GM11168 (cell line): ENCODE data around the gene CADM2.

ENCODE experiments used
- in situ Hi-C: fragments of 300-500 bp; cut with MboI; formaldehyde crosslinking; loops from one replicate; pipeline ENCODE4 v1.12.0; 2022; ENCODE audit warnings: low sequenced_read_pairs; ENCODE audit not compliant: unreplicated experiment

CADM2 gene

DNA sequence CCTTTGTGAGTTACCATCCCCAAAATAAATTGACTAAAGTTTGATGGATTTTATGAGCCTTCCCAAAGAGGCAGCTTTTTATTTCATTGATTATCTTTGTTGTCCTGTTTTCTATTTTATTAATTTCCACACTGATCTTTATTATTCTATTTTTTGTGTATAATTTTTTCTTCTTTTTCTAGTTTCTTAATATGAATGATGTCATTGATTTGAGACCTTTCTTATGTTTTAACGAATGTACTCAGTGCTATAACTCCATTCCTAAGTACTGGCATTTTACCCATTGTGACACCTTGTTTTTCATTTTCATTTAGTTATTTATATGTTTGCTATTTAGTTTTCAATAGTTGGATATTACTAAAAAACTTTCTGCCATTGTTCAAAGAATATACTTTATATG is 565.3 kb downstream of the CADM2 start:
- in situ Hi-C loops = no loop called here

DNA sequence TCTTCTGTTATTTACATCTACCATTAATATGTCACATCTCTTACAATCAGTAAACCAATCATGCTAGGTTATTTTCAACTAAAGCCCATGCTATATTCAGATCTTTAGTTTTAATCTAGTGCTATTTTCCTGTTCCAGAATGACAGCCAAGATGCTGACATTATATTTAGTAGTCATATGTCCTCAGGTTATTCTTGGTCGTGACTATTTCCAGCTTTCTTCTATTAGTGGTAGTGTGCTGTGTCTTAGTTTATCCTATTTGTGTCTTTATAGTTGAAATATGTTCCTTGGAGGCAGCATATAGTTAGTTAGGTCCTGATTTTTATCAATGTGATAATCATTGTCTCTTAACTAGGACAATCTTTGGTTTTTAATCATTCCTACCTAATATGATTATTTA is 566.5 kb downstream of the CADM2 start:
- in situ Hi-C loops = no loop called here

DNA sequence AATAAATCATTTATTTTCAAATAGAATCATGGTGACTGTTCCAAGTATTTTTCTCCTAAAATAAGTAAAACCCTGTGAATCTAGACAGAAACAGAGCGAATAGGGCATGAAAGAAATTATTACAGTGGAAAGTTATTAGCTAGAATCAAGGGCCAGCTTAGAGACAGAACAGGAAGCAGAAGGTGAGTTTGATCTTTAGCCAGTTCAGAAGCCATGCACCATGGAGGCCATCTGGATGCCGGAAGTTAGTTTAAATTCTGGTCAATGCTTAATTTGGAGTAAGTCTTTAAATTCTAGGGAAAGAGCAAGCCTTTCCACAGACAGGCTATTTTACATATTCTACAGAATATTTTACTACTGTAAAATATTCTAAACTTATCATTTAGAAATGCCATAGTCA is 574.8 kb downstream of the CADM2 start:
- in situ Hi-C loops = no loop called here

DNA sequence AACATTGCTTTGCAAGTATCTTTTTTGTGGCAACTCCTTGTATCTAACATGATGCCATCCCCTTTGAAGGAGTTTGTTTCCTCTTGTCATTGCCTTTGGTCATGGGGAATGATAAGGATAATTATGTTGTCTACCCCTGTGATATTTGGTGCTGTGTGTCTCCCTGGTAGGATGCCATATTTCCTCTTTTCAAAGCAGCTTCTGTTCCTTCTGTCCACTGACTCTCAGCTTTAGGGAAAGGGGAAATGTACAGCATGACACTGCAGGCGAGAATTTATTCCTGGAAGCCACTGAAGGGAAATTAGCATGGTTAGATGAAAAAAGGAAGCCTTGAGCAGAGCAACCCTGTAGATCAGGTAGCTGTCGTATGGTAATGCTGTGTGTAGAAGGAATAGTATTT is 576.7 kb downstream of the CADM2 start:
- in situ Hi-C loops = no loop called here

DNA sequence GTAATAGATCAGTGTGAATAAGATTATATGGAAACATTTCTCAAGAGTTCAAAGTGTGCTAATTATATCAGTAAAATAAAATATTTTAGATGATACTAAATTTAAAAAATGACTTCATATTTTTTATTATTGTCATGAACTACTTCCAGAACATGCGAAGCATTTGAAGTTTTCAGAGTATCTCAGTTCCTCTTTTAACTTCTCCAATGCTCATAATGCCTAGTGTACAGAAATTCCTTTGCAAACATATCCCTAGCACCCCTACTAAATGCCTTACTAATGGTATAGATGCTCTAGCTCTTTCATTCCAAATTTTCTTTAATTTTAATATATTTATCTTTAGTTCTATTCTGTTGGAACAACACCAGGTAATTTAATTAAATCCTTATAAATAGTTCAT is 580.4 kb downstream of the CADM2 start:
- in situ Hi-C loops = no loop called here

DNA sequence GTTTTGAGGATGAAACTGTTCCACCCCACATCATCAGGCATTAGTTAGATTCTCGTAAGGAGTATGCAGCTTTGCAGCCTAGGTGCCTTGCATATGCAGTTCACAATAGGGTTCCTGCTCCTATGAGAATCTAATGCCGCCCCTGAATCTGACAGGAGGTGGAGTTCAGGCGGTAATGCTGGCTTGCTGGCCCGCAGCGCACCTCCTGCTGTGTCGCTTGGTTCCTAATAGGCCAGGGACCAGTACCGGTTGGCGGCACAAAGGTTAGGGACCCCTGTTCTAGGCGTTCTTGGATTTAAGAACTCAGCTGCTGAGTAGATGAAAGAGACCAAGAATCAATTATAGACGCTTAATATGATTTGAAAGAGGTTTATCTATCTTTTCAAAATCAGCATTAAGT is 595.4 kb downstream of the CADM2 start:
- in situ Hi-C loops = no loop called here

DNA sequence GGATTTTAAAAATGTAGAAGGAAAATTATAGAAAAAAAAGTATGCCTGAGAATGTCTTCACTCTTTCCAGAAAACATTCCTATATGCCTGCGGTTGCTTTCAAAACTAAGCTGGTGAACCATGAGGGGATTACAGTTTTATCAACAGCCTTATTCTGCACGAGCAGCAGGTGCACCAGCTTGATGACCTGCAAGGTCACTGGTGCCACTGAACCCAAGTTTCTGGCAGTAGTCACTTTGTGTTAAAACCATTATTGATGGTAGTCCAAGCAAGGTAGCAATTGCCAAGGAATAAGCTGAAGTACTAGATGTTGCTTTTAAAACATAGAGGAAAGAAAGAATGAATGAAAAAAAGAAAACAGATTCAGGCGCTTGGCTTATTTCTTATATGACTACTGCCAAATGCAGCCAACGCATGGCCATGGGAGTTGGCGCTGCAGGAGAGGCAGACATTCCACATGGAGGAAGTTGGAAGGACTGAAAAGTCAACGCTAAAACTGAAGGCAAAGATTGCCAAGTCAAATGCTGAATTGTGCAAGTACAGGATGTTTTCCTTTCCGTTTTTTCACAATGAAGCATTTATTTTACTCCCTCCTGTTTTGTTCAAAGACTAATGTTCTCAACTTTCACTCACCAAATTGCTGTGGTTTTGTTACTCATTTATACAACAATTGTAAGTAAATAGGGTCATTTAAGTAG is 601.4 kb downstream of the CADM2 start:
- in situ Hi-C loops = no loop called here

DNA sequence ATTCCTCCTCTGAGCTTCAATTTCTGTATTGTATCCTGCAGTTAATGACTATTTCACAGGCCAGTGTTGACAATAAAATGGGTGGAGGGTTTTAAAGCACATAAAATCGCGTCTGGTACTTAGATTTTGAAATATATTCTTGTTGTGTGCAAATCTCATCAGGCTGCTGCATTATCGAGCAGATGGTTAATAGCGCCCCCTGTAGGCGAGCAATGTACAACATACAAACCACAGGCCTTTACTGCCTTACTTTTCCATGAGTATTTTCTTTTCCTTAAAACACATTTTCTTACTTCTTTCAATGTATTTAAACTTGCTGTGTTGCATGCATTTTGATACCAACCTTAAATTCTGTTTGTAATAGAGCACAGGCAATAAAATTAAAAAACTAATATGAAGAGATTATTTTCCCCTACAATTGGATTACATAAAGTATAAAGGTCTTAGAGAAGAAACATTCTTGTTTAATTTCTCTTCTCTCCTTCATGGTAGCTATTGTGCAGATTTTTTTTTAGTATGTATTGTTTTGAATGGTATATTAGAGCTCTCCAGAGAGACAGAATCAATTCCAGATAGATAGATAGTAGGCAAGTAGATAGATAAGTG is 608.4 kb downstream of the CADM2 start:
- in situ Hi-C loops = no loop called here

DNA sequence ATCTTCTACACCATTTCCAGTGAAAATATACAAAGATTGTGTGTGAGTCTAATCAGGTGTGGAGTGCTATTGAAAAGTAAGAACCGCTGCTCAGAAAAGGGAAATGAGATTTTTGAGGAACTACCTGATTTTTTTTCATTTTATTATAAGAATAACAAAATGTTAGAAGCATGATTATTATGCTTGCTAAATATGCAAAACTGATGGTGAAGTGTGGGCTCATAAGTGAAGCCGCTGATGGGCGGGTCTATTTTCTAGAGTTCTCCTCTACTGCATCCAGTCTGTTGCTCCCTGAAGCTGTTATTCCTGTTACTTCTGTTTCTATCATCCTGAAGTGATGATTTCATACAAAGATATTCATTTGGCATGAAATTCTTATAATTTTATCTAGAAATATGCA is 612.0 kb downstream of the CADM2 start:
- in situ Hi-C loops = no loop called here

DNA sequence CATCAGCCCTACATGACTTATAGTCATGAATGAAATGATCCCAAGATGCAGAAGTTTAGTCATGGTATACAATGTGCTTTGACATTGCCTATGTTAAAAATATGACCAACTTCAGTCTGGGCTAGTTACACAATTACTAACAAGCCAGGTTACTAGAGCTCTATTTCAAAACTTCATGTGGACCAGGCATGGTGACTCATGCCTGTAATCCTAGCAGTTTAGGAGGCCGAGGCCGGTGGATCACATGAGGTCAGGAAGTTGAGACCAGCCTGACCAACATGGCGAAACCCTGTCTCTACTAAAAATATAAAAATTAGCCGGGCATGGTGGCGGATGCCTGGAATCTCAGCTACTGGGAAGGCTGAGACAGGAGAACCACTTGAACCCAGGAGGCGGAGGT is 613.0 kb downstream of the CADM2 start:
- in situ Hi-C loops = no loop called here

DNA sequence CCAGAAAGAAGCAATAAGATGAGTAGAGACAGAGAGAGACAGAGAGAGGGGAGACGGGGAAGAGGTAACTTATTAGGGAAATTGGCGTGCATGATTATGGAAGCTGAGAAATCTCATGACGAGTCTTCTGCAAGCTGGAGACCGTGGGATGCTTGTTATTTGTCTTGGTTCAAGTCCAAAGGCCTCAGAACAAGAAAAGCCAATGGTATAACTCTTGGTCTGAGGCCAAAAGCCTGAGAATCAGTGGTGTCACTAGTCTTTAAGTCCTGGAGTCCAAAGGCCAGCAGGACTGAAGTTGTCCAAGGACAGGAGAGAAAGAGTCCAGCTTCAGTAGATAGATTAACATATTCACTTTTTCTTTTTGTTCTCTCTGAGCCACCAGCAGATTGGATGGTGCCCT is 613.6 kb downstream of the CADM2 start:
- in situ Hi-C loops = no loop called here

DNA sequence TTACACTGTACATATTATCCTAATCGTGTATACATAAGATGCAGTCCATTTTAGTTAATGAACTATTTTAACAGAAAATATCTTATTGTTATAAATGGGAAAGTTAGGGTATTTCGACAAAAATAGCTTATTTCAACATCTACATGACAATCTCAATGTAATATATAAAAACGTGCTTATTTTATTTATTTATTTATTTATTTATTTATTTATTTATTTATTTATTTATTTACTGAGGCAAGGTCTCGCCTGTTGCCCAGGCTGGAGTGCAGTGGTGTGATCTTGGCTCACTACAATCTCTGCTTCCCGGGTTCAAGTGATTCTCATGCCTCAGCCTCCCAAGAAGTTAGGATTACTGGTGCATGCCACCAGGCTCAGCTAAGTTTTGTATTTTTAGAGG is 614.2 kb downstream of the CADM2 start:
- in situ Hi-C loops = no loop called here

DNA sequence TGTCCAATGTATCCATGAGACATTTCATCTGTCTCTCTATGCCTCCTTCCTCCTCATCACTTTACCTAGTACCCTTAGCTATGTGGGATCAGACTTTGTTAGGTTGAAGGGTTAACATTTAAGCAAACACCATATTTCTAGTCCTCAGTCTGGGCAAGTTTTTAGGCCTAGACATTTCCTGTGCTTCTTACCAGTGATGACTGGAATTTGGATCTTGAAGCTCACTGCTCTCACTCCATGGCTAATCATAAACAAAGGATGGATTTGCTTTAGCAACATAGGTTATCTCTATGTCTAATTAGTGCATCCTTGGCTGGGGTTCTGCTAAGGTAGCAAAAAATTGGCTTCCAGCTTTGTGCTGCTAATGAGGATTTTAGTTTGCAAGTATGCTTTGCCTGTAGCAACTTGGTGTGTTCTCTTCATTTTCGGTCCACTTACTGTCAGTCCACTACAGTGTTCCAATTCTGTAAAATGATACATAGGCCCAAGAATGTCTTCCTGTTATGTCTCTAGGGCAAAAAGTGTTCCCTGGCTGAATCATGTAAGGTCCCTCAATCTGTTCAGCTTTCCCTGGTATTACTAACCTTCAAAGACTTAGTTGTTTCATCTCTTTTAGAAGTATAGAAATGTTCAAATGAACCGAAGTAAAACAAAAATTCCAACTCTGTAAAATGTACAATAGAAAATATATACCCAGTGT is 615.4 kb downstream of the CADM2 start:
- in situ Hi-C loops = no loop called here

DNA sequence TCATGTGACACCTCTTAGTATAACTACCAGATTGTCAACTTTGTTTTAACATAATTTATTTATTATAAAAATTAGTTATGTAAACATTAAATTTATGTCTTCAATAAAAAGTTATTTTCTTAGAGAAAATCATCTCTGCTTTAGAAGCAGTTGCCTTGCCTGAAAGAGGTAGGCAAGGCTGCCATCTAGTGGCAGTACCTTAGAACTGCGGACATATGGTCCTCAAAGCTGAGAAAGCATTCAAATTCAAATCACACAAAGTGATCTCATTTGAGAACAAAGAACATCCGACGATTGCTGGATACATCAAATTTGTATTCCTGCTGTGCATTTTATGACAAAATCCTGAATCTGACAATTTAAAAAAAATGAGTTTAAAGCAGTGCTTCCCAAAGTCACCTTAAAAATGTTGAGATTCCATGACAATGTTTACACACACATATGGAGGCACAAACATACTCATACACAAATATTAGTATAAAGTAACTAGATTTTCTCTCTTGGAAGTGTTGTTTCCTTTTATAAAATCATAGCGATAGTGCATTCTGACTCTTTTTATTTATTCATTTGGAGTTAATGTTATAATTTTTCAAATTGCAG is 617.4 kb downstream of the CADM2 start:
- in situ Hi-C loops = no loop called here

DNA sequence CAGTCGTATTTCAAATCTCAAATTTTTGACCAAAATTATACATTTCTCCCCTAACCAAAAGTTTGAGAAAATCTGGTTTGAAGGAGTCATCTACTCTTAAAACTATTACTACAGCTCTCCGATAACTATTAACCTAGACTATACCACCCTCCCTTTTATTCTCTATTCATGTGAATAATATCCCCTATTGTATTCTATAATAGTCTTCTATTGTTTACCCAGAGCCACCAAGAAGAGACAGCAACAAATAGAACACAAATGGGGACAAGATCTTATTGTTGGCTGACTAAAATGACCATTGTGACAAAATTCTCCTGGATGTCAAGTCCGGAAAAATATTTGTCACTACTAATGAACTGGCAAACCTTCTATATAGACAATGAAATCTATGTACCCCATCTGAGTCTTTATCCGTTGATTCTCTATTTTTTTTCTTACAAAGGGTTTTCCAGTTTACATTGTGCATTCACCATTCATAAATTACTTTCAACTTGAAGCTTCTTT is 618.0 kb downstream of the CADM2 start:
- in situ Hi-C loops = no loop called here

DNA sequence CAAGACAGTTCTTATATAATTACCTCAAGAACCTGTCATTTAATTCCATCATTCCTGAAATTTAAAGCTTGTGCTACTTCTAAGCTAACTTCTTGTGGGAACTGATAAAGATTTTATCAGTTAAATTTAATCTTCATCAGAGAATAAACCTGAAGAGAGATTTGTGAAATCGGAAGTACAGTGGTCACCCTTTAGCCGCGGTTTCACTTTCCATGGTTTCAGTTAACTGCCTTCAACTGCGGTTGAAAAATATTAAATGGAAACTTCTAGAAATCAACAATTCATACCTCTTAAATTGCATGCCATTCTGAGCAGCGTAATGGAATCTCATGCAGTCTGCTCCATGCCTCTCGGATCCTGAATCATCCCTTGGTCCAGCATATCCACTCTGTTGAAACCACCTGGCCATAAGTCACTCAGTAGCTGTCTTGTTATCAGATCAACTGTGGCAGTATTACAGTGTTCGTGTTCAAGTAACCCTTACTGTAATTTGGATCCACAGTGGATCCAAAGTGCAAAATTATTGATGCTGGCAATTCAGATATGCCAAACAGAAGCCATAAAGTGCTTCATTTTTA is 626.1 kb downstream of the CADM2 start:
- in situ Hi-C loops = no loop called here

DNA sequence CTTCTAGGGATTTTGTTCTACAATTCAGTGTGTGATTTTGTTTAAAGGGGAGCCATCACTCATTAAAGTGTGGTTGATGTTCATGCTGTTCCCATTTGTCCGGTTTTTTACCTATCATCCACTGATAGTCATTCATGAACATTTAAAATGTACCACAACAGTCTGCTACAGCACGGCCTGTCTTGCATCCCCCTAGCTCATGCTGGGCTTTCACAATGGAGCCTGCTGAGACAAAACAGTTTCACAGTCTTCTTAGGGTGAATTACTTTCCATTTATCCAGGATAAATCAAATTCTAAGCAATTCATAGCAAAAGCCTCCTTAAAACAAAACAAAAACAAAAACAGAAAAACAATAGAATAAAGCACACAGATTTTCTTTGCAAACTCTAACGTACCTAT is 627.2 kb downstream of the CADM2 start:
- in situ Hi-C loops = no loop called here

DNA sequence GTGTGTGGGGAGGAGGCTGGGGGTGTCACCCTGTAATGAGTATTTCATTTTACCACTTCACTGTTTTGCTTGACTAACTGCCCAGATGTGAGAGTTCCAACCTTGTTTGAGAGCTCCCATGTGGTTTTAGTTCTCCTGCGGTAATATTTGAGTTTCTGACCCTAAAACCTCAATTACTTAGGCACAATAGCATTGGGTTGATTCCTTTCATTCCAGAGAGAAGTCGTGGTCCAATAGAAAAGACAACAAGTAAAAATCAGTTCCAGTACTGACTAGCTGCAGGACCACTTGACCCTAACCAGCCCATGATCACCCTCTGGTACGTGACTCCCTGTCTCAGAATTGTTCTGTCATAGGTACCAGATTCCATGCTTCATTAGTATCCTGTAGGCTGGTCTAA is 630.4 kb downstream of the CADM2 start:
- in situ Hi-C loops = no loop called here

DNA sequence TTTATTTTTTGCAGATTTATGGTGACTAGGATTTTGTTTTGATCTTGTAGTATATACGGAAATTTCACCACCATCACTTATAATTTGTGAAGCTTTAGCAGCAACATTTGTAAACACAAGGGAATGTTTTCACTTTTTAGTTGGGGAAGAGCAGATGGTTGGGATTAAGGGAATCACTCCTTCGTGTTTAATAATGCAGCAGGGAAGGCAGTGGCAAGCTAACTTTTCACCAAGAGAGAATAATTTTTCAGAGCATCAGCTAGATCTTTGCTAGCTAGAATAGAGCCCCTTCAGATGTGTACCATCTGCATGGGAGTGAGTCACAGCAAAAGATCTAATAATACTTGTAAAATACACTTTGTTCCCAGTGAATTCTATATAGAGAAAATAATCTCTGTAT is 632.7 kb downstream of the CADM2 start:
- in situ Hi-C loops = no loop called here

DNA sequence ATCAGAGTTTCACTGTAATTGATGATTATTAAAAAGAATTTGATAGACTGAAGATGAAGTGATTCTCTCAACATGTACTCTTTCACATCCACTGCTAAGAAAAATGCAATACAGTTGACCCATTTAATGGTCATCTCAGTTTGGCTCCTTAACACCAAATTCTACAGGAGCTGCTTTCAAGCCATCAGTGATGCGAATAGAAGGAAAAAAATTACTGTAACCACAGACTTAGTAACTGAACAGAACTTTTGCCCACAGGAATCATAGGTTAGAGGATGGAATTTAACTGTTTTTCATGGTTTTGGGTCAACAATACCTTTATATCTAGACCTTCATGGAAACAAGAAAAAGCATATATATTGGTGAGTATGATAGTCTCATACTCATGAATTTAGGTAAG is 633.5 kb downstream of the CADM2 start:
- in situ Hi-C loops = no loop called here

DNA sequence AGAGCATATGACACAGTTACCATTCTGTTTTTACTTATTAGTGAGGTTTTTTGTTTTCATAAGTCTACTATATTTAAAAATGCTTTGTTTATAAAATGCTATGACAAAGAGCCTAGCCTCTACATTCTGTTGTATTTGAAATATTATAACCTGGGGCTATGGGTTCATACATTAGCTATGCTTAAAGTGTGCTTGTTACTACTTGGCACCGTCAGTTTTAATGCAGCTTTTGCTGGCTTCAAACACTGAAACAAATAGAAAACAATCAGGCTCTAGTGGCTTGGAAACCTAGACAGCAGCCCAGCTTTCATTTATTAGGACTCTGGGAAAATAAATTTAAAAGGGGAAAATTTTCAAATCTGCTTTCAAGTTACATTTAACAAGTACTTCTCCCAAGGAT is 635.9 kb downstream of the CADM2 start:
- in situ Hi-C loops = no loop called here
